ENCODE measurements around the gene ZMAT5.

ZMAT5 gene

DNA sequence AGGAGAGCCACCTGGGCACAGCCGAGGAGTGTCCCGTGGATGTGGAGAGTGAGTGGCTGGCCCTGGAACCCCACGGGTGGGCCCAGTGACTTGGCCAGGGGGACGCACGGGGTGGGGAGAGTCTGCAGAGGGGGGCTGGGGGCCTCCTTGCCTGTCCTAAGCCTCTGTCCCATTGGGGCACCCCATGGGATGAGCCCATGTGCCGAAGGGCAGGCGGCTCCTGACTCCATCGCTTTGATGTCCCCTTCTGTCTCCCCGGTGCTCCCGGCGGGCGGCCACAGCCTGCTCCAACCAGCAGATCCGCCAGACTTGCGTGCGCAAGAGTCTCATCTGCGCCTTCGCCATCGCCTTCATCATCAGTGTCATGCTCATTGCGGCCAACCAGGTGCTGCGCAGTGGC, 37.6 kb downstream of the ZMAT5 start:
- DNase-seq (ENCODE audit: low read depth): no peak

DNA sequence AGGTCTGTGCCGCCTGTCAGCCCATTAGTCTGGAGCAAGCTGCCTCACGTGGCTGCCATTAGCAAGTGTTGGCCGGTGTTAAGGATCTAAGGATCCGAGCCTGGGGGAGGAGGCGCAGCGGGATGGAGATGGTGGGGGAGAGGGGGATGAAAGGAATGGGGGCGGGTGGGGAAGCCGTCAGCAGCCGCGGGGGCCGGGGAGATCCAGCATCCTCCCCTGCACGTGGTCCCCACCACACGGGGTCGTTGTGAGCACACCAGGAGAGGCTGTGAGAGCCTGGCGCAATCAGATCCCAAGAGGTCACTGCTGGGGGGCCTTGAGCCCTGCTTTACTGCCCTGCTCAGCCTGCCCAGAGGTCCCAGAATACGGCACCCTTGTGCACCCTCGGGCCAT, 39.7 kb downstream of the ZMAT5 start:
- DNase-seq (ENCODE audit: low read depth): no peak

DNA sequence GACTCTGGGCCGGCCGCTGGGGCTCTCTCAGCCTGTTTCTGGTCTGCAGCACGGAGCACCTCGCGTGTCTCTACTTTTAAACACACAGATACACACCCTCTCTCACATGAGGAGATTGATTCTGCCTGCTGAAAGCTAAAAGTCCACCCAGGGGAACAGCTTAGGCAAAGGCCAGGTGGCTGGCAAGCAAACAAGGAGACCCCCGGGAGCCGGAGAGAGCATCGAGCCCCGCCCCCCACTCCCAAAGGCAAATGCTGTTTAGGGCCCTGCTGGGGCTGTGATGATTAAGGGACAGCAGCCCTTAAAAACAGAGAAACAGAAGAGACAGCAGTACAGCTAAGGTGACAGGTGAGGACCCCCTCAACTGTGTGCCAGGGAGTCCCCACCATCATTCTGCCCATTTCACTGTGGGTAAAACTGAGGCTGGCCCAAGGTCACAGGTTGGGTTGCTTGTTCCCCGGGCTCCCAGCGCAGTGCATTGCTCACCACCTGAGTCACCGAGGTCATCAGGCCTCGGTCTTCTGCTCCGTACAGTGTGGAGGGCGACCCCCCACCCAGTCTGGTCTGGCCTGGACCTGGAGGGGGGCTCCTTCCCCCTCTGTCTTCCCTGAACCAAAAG, 40.2 kb downstream of the ZMAT5 start:
- DNase-seq (ENCODE audit: low read depth): no peak

DNA sequence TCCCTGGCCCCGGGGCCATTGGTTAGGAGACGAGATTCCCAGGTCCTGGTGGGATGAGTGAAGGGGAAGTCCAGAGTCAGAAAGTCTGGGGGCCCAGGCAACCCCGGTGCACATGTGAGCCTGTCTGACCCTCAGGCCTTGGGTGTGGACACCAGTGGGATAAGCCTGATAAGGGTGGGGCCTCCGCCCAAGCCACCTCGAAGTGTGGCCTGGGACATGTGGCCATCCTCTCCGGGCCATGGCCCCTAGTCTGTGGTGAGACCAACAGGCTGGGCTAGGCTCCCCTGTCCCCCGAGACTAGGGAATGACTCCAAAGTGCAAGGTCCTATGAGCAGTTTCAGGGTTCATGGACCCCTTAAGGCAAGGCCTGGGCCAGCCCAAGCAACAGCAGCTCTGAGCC, 40.7 kb downstream of the ZMAT5 start:
- no peak for DNase-seq (ENCODE audit: low read depth)

DNA sequence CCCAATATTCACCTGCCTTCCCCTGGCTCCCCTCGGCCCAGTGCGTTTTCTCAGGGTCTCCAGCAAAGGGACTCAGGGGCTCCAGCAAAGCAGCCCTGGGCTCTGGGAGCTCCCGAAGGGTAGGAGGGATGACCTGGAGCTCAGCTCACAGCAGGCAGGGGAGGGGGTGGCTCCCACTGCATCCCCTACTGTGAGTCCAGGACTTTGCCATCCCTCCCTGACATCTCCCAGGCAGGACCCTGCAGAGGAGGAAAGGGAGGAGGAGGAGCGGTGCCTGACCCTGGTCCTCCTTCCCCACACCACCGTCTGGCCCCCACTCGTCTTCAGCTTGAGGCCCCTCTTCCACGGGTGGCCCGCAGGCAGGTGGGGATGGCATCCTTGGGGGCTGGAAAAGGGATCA, 42.0 kb downstream of the ZMAT5 start:
- DNase-seq (ENCODE audit: low read depth): no peak

DNA sequence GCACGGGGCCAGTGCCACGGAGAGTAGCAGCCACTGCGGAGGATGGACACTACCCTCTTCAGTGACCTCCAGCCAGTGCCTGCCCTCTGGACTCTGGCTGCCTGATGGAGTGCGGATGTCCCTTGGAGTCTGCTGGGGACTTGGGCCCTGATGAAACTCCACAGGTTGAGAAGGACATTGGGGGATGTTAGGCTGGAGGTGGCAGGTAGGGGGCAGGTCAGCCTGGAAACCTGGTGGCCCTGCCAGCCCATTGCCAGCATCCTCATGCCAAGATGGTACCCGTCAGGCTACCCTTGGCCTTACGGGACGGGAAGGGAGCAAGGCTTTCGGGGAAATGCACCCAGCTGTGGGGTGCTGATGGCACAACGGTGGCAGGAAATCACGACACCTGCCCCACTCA, 43.0 kb downstream of the ZMAT5 start:
- DNase-seq (ENCODE audit: low read depth): no peak

DNA sequence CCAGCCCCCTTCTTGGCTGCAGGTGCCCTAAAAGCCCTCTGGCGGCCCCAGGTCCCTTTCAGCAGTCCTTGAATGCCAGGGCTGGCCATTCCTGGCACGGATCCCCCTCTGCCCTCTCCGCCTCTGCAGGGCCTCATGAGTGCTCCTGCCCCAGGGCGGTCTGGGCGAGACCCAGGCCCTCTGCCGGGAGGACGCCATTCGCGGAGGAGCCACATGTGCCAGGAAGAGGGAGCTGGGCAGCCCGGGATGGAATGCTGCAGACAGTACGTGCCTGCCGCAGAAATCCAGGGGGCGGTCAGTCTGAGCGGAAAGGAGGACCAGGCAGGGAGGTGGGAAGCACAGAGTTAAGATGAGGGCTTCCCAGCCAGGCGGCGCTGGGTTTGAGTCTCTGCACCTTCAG, 44.2 kb downstream of the ZMAT5 start:
- no peak for DNase-seq (ENCODE audit: low read depth)

DNA sequence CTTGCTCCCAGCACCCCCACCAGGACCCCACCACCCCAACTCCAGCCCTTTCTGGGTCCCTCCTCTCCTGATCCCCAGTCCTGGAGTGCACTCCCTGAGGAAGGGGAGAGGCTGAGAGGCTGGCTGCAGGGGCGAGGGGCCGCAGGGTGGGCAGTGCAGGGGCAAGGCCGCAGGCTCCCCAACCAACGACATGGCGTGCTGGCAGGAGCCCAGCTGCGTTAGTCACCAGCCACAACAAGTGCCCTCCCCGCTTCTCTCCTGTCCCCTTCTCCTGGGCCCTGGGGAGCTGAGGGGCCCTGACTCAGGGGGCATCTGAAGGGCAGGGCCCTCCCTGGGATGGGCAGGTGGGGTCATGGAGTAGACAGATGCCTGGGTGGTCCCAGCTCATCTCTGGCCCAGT, 44.7 kb downstream of the ZMAT5 start:
- no peak for DNase-seq (ENCODE audit: low read depth)

DNA sequence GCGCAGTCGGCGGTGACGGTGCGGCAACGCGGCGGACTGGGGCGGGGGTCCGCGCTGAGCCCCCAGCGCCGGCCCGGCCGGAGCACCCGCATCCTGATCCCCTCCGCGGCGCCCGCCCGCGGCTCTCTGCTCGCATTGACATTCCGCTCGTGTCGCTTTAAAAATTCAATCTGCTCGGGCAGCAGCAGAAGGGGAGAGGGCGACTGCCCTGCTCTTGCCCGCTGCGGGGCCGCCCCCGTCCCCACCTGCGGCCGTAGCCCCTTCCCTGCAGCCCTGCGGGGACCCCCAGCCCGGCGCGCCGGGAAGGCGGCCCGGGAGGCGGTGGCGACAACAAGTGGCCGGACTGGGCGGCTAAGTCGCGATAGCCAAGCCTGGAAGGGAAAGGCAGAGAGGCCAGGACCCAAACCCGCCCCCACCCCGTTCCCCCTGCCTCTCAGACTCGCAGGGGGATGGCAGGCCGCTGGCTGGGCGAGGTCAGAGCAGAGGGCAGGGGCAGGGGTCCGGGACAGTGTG, 45.9 kb downstream of the ZMAT5 start:
- no peak for DNase-seq (ENCODE audit: low read depth)

DNA sequence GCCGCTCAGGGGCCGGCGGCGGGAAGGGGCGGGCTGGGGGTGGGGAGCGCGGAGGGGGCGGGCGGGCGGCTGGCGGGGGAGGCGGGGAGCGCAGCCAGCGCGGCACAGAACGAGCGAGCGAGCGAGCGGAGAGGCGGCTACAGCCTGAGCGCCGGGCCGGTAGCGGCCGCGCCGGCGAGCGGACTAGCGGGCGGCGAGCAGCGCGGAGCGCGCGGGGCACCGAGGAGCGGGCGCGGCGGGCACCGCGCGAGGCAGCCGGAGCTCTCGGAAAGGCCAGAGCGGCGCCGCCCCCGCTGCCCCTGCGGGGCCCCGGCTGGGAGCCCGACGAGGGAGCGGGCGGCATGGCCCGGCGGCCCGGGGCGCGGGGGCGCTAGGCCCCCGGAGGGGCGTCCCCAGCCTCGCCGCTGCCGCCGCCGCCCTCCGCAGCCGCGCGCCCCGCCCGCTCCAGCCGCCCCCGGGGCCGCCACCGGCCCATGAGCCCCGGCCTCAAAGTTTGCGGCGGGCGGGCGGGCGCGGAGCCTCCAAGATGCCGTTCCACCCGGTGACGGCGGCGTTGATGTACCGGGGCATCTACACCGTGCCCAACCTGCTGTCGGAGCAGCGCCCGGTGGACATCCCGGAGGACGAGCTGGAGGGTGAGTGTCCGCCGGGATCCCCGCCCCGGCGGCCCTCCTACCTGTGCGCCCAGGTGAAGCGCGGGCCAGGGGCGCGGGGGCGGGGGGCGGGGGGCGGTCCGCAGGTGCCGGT, 46.7 kb downstream of the ZMAT5 start, which contains the start of gene CABP7:
Gene CABP7, plus strand, starts transcription at position 105 of the 747 bp plus-strand sequence. Its CDS starts 422 bp downstream, at position 527.
- no peak for DNase-seq (ENCODE audit: low read depth)

DNA sequence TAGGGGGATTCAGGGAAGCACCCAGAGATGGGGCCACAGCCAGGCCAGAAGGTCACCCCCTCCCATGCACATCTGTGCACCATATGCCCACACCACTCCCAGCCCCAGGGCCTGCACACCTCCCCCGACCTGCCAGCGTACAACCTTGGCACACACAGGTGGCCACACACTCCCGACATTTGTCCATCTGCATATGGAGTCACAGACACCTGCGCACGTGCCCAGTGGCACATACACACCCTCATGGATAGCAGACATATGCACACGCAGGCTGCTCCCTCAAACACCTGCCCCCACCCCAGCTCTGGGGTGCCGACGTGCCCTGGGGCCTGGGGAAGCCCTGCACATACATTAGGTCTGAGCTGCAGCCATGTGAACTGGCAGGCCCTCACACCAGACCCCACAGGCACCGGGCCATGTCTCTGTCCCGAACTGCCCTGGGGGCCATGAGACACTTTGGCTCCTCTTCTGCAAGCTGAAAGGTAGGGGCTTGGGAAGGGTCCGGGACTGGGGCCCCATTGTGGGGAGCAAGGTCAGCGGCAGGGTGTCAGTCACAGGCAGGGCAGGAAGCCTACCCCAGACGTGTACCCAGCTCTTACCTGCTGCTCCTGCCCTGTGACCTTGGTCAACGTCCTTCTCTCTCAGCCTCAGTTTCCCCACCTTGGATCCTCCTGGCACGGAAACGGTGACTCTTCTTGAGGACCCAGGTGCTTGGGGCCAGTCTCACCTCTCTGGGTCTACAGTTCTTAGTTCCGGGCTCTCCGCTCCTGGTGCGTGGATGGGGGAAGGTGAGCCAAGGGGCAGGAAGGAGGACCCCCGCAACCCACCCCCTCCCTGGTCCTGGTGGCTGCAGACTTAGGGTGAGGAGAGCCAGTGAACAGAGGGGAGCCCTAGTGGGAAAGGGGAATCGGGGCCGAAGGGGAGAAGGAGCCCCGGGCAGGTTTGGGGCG, 47.6 kb downstream of the ZMAT5 start:
- DNase-seq (ENCODE audit: low read depth): no peak

DNA sequence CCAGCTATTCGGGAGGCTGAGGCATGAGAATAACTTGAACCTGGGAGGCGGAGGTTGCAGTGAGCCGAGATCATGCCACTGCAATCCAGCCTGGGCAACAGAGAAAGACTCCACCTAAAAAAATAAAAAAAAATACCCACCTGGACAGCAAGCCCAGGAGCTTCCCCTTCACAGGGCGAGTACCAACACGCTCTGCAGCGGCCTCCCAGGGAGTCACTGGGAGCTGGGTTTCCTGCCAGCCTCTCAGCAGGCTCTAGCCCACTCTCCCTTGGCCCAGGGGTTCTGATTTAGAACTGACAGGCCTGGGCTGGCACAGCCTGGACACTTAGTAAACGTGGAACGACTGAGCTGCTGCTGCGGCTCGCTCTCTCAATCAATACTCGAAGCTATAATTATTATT, 49.0 kb downstream of the ZMAT5 start:
- no peak for DNase-seq (ENCODE audit: low read depth)

DNA sequence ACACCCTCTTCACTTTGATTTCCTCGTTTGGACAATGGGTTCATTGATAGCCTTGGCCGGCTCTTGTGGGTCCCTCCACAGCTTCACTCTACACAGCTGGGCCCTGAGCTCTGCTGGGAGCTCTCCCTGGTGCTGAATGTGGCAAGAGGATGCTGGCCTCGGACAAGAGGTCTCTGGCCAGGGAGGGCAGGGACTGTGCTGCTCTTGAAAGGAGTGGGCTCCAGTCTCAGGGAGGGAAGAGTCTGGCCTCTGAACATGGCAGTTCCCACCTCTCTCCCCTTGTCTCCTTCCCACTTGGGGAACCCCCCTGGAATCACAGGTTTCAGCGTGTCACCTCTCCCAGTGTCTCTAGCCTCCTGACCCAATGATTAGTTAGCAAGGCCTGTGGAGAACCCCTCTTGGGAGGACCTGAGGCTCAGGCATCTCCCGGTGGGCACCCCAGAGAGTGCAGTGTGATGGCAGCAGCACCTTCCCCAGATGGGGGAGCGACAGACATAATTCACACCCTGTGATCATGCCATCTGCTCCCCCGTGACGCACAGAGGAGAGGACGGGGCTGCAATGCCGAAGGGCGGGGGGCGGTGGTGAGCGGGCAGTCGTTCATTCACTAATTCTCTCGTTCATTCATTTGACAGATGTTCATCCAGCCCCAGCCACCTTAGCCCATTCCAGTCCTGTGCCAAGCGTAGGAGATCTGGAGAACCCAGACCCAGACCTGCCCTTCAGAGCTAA, 49.8 kb downstream of the ZMAT5 start:
- DNase-seq (ENCODE audit: low read depth): no peak

DNA sequence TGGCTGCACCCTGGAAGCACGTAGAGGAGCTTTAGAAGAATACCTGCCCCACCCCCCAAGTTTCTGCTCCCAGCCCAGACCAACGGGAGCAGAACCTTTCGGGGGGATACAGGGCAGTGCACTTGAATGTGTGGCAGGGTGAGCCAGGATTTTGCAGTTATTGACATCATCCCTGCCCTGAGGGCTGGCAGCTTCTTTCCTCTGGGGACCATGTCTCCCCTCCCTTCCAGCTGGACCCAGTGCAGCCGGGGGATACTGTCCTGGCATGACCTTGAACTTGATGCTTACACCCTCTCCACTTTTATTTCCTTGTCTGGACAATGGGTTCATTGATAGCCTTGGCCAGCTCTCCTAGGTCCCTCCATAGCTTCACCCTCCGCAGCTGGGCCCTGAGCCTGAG, 51.1 kb downstream of the ZMAT5 start:
- no peak for DNase-seq (ENCODE audit: low read depth)

DNA sequence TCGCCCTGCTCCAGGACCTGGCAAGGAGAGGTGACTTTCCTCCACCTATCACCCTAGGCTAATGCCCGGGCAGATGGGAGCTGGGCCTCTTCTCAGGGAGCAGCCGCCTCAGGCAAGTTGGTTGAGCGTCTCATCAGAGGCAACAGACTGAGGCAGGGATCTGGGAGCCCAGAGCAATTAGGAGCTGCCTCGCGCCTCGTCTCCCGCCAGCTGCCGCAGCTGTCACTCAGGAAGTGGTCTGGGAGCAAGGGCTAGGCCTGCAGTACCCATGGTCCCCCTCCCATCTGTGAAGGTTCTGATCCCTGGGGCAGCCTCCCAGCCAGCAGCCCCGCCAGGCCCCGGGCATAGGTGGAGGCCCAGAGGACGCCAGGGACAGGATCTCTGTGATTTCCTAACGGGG, 51.6 kb downstream of the ZMAT5 start:
- no peak for DNase-seq (ENCODE audit: low read depth)

DNA sequence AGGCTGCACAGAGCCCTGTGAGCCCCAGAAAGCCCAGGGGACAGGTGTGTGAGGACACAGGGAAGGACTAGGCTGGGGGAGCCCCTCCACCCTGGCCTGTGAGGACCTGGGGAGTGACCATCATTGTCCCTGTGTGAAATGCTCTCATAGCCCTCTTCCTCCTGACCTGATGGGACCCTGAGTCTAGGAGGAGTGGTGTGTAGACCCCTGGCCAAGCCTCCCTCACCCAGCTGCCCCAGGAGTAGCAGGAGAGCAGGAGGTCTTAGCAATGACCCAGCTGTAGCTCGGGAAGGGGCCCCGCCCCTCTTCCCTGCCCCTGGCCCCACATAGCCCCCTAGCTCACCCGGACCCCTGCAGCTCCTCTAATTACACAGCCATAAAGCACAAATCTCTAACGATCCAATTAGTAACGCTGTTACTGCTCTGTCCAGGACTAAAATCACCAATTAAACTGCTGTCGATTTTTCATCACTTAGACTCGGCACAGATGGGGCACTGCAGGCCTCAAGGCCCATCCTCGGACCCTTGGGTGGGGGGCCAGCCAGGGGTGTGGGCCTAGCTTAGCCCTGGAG, 53.6 kb downstream of the ZMAT5 start:
- DNase-seq (ENCODE audit: low read depth): no peak

DNA sequence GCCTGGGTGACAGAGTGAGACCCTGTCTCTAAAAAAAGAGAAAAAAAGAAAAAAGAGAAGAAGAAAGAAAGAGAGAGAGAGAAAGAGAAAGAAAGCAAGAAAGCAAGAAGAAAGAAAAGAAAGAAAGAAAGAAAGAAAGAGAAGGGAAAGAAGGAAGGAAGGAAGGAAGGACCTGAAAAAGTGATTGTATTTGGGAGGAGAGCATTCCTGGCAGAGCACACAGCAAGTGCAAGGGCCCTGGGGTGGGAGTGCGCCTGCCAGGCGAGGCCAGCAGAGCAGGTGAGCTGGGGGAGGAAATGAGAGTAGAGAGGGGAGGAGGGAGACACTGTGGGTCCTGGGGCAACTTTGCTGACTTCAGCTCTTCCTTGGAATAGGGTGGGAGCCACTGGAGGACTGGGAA, 54.7 kb downstream of the ZMAT5 start:
- no peak for DNase-seq (ENCODE audit: low read depth)

DNA sequence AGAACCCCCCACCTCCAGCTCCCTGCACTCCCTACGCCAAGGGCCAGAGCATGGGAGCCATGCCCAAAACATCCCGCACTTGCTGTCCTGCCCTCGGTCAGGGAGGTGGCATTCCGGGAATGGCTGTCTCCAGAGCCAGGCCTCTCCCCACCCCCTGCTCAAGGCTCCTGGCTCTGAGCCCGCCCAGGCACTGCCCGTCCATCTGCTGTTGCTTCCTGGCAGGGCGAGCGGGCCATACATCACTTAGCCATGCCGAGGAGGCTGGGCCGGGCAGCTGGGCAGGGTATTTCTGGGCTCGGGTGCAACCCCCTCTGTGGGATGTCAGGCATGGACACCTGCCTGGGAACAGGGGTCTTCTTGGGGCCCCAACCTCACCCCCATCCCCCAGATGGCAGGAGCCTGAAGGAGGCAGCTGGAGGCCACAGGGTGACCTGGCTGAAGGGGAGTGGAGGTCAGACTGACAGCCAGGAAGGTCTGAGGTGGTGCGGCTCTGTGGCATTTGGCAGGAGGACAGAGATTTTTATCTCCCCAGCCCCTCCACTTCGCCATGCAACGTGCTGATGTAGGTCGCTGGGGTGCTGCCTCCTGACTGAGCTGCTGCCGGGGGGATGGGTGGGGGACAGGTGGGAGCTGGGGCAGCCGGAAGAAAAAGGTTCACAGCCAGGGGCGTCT, 55.7 kb downstream of the ZMAT5 start:
- DNase-seq (ENCODE audit: low read depth): no peak

DNA sequence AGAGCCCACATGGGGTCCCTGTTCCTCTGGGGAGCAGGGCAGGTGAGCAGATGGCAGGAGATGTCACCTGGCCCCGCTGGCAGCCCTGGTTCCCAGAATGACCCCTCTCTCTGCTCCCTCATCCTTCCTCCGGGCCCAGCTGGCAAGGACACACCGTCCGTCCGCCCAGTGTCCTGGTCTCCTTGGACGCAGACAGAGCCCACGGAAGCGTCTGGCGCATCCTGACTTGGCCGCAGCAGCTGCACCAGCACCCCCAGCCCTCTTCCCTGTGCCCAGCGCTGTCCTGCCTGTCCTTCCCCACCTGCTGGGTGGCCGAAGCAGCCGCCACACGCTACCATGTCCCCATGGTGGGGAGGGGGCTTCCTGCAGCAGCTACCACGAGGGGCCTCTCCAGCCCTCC, 56.6 kb downstream of the ZMAT5 start:
- no peak for DNase-seq (ENCODE audit: low read depth)

DNA sequence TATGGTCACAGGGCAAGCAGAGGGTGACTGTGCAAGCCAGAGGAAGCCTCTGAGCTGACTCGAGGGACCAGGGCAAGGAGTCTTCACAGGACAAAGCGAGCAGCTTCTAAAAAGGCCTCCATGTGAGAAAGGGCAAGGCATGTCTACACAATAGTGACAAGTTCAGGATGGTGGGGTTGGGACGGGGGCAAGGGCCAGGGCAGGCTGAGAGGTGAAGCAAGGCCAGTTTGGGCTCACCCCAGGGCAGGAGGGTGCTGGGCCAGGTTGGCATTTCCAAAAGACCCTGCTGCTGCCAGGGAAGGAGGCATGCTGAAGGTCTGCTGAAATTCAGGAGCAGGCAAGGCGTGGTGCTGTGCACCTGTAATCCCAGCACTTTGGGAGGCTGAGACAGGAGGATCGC, 59.3 kb downstream of the ZMAT5 start:
- DNase-seq (ENCODE audit: low read depth): no peak

DNA sequence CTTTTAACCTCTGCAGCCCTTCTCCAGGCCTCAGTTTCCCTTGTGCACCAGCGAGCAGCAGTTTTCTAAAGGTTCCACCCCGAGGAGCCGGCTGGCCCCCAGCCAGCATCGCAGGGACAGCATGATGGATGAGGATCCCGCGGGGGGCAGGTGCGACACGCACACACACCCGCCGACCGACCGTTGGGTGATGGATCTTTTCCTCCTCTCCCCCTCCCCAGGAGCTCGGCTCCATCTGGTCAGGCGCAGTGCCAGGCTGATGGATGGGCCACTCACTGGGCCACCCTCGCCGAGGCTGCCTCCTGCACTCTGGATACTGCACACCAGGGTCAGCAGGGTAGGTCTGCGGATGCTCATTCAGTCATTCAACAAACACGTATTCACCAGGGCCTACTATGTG, 59.8 kb downstream of the ZMAT5 start:
- no peak for DNase-seq (ENCODE audit: low read depth)
